ENCODE data around the gene TBC1D5. TPM values are rescaled to one million over a fixed set of nuclear protein-coding genes. Genes with fewer than 3 reads are reported as not detected.
A peak's percentile ranks its signal among the peaks of the same experiment; 100 is the strongest.

Gene TBC1D5
- polyA plus RNA-seq, 1 experiment, result 27.0 TPM

DNA sequence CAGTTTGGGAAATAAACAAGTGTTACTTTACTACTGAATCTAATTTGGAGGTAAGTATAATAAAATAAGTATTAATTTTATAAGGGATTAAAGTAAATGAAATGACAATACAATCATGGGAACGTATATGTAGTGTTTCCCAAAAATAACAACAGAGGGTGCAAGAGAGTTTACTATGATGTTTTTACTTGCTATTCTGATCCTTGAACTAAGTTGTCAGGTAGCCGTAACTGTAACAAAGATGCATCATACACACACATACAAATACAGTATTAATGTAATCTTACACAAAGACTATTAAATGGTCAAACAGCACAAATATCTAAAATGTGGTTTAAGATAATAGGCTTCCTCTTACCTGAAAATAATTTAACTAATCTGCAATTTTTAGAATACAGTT is 311.4 kb downstream of the TBC1D5 start:
- ChIA-PET POLR2A (no interaction called here), CTCF (interaction anchor here (0.9 to 8.1 kb wide), 4 partner anchors 10 to 411 kb away, joined by 3 to 67 read pairs (median 4); no protein-coding TSS in a partner anchor)
- TF ChIP-seq, protein P1, sequence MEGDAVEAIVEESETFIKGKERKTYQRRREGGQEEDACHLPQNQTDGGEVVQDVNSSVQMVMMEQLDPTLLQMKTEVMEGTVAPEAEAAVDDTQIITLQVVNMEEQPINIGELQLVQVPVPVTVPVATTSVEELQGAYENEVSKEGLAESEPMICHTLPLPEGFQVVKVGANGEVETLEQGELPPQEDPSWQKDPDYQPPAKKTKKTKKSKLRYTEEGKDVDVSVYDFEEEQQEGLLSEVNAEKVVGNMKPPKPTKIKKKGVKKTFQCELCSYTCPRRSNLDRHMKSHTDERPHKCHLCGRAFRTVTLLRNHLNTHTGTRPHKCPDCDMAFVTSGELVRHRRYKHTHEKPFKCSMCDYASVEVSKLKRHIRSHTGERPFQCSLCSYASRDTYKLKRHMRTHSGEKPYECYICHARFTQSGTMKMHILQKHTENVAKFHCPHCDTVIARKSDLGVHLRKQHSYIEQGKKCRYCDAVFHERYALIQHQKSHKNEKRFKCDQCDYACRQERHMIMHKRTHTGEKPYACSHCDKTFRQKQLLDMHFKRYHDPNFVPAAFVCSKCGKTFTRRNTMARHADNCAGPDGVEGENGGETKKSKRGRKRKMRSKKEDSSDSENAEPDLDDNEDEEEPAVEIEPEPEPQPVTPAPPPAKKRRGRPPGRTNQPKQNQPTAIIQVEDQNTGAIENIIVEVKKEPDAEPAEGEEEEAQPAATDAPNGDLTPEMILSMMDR (IDR thresholded peaks at IDR 0.05; ENCODE audit: insufficient read depth, low read depth, low read length), result peak; percentile 39; the same call in 1 of the 2 replicates
- DNase-seq (ENCODE audit: low read depth), result no peak
- Histone ChIP-seq H3K27me3 (ENCODE audit: control insufficient read depth, insufficient read depth, low read length) (no peaks in the 10 kb centered on the region), H3K4me3 (ENCODE audit: low read depth, low read length) (no peak overlapping the region), H3K36me3 (ENCODE audit: control insufficient read depth, insufficient read depth, low read length) (no peaks in the 10 kb centered on the region)

DNA sequence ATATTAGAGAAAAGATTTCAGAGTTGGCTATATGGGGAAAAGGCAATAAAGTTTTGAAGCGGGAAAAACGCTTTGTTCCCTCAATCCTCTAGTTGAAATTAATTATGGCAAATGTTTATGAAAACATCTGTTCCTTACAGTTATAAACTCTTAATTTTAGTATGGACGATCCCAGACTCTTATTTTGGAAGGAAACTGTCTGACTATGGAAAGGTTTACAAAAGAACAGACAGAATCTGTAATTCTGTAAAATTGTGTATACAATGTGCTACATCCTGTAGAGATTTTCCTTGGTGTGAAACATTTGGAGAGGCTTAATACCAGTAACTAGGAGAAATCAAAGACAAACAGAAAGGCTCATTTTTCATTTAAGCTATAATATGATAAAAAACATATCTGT is 311.8 kb downstream of the TBC1D5 start:
- no peaks in the 10 kb centered on the region for H3K36me3 ChIP-seq (ENCODE audit: control insufficient read depth, insufficient read depth, low read length)
- ChIA-PET CTCF (interaction anchor here (0.9 to 8.1 kb wide), 4 partner anchors 11 to 411 kb away, joined by 3 to 67 read pairs (median 4); no protein-coding TSS in a partner anchor), POLR2A (no interaction called here)
- no peak overlapping the region for H3K4me3 ChIP-seq (ENCODE audit: low read depth, low read length)
- no peak for DNase-seq (ENCODE audit: low read depth)
- TF ChIP-seq, protein P1 (IDR thresholded peaks at IDR 0.05; ENCODE audit: insufficient read depth, low read depth, low read length), result no peak
- H3K27me3 ChIP-seq (ENCODE audit: control insufficient read depth, insufficient read depth, low read length), result no peaks in the 10 kb centered on the region

DNA sequence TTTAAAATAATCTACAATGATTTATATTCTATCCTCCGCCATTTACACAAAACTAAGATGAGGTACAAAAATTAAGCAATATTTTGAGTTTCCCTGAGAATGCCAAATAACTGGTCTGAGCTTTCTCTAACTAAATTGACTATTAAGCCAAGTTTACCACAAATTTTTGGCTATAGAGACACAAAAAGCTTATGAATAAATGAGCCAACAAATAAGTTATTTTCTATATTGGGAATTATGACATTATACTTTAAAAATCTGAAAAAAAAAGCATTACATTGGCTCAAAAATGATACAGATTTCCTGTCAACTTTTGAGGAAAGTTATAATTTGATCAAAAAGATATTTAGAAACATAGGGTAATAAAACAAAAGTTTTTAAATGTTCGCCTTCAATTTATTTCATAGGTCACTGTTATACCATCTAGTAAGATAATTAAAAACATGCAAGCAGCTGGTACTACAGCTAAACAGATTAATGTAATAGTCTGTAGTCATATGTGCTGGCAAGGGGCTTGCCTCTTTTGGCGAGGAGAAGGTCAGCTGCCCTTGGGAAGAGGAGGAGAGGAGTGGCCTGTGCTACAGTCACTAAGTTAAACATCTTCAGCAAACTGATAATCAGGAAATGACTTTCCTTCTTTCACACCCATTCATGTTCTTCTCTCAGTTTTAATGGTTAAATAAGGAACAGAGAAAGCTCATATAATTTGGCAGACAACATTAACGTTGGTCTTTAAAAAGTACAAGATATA is 318.5 kb downstream of the TBC1D5 start:
- ChIA-PET CTCF (interaction anchor here (0.7 to 2.9 kb wide), 6 partner anchors 11 to 417 kb away, joined by 3 to 11 read pairs (median 4); no protein-coding TSS in a partner anchor), POLR2A (no interaction called here)
- Histone ChIP-seq H3K36me3 (ENCODE audit: control insufficient read depth, insufficient read depth, low read length) (no peaks in the 10 kb centered on the region), H3K4me3 (ENCODE audit: low read depth, low read length) (no peak overlapping the region), H3K27me3 (ENCODE audit: control insufficient read depth, insufficient read depth, low read length) (no peaks in the 10 kb centered on the region)
- TF ChIP-seq, protein P1 (IDR thresholded peaks at IDR 0.05; ENCODE audit: insufficient read depth, low read depth, low read length), result no peak
- DNase-seq (ENCODE audit: low read depth), result no peak

DNA sequence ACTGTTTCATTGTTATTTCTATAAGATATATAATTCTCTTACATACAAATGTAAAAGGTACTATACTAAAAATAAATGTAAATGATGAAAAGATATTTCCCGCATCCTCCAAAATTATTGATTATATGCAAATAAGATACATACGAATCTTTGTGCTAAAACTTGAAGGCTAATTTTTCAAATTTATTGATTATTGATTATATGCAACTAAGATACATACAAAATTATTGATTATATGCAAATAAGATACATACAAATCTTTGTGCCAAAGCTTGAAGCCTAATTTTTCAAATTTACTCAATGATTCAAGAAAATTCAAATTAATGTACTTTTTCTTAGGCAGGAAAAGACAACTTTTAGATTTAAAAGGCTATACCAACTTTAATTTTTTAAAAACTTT is 319.8 kb downstream of the TBC1D5 start:
- no peaks in the 10 kb centered on the region for H3K27me3 ChIP-seq (ENCODE audit: control insufficient read depth, insufficient read depth, low read length)
- CTCF ChIA-PET, result interaction anchor here (1.7 to 2.9 kb wide), 2 partner anchors 9 to 418 kb away, joined by 7 to 11 read pairs; no protein-coding TSS in a partner anchor

DNA sequence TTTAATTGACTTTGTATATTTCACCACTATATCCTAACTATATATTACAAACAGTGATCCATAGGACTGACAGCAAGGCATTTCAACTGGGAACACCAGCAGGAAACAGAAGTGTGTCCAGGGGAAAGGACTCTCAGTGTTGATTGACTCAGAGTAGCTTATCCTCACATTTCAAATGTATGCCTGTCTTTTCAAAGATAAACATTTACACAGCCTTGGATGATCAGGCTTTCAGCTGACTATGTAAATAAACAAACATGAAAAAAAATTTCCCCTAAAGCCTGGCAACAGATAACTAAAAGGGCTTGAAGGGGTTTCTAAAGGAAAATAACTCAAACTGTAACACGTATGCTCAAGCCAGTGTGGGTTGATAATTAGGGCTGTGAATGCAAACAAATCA is 321.8 kb downstream of the TBC1D5 start:
- Histone ChIP-seq H3K36me3 (ENCODE audit: control insufficient read depth, insufficient read depth, low read length) (no peaks in the 10 kb centered on the region), H3K4me3 (ENCODE audit: low read depth, low read length) (no peak overlapping the region), H3K27me3 (ENCODE audit: control insufficient read depth, insufficient read depth, low read length) (no peaks in the 10 kb centered on the region)
- POLR2A ChIA-PET, result no interaction called here
- CTCF ChIA-PET, result interaction anchor here (1.8 kb wide), 1 partner anchor 421 kb away, joined by 10 read pairs; no protein-coding TSS in a partner anchor
- TF ChIP-seq, protein P1 (IDR thresholded peaks at IDR 0.05; ENCODE audit: insufficient read depth, low read depth, low read length), result no peak
- no peak for DNase-seq (ENCODE audit: low read depth)

More for the DNA sequence above, 319.8 kb downstream of the TBC1D5 start:
- H3K4me3 ChIP-seq (ENCODE audit: low read depth, low read length), result no peak overlapping the region
- H3K36me3 ChIP-seq (ENCODE audit: control insufficient read depth, insufficient read depth, low read length), result no peaks in the 10 kb centered on the region
- POLR2A ChIA-PET, result no interaction called here
- TF ChIP-seq, protein P1 (IDR thresholded peaks at IDR 0.05; ENCODE audit: insufficient read depth, low read depth, low read length), result no peak
- no peak for DNase-seq (ENCODE audit: low read depth)
